GM18511 (cell line): Measurements from ENCODE around the gene GGT5.
"Not testable (repeated sequence)": the region's sequence is repeated elsewhere in the genome, so short reads cannot be mapped to it uniquely, and the experiment has no call there.

Source experiments
- ATAC-seq: cut with Tn5 transposase; IDR thresholded peaks from one replicate; pipeline ENCODE4 v1.9.1; 2021; ENCODE audit warnings: mild to moderate bottlenecking, moderate library complexity; ENCODE audit not compliant: unreplicated experiment

Gene GGT5

GRCh38 chr22:24233235-24233634, 11.6 kb downstream of the GGT5 start:
- no peak for ATAC-seq

- no peak for ATAC-seq
Observed at GRCh38 chr22:24232725-24233124, 12.2 kb downstream of the GGT5 start.

DNA sequence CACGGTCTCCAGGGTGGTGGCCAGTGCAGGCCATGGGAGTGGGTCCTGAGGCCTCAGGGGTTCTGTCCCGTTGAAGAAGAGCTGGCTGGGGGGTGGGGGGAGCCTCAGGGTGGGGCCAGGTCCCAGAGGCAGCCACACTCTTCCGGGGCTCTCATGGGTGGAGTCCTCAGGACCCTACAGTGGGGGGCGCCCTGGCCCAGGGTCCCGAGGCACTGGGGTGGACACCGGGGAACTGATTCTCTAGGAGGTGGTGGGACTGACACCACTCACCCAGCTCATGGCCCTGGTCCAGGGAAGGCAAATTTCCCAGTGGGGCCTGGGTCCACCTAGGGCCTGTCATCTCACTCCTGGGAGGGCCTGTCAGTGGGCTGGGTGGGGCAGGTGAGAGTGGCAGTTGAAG, 12.8 kb downstream of the GGT5 start:
- no peak for ATAC-seq

DNA sequence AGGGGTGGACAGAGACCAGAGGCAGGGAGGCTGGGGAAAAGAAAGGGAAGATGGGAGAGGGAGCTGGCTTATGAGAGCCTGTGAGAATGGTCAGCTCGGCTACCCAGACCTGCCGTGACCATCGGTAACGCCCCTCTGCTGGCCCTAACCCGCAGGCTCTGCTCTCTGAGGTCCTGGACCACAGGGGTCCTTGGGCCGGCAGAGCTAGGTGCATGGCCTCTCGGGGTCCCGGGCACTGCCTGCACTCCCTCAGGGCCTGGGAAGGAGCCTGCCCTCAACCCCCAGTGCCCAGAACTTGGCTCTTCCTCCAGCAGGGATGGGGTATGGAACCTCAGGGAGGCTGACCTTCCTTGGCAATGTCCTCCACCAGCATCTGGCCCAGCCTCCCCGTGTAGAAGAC, 13.2 kb downstream of the GGT5 start:
- no peak for ATAC-seq

DNA sequence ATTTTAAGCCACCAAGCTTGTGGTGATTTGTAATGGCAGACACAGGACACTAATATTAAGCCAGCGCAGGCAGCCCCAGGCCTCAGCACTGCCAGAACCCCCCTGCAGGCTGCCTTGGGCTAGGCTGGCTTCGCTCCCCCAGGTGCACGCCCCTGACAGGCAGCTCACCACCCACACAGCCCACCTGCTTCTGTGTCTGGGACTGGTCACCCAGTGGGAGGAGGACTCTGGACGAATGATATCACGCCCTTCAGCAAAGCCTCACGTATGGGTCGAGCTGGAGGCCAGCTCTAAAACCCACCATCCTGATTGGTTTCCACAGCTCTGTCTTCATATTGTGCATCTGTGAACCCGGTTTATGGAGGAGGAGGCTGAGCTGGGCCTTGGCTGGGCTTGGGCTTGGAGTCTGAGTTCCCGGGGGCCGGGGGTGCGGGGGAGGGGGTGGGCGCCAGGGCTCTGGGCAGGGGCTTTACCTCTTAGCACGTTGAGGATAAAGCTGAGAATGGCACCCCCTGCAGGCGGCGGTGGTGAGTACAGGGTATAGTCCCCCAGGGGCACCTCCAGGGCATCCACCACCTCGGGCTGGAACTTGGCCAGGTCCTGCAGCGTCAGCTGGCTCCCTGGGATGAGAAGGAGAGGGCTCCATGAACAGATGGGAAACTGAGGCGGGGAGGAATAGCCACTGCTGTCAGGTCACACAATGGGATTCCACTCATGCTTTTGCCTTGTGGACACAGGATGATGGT, 13.8 kb downstream of the GGT5 start:
- no peak for ATAC-seq

DNA sequence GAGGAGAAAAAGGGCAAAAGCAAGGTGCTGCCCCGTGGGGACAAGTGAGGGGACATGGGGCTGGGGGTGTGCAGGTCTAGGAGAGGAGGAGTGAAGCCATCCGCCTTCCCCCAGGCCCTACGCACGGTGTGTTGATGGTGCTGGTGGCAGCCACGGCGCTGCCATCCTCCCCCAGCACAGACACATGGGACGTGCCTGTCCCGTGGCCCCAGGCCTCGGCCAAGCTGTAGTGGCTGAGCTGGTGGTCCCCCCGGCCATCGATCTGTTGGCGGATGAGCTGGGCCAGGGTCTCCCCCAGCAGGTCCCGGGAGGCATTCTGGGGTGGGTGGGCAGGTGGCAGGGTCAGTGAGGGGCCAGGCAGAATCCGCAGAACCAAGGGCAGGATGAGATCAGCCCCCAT, 18.9 kb downstream of the GGT5 start:
- no peak for ATAC-seq

- no peak for ATAC-seq
Observed at GRCh38 chr22:24225044-24225601, 19.8 kb downstream of the GGT5 start.

GRCh38 chr22:24224468-24224867, 20.4 kb downstream of the GGT5 start:
- ATAC-seq, result no peak

DNA sequence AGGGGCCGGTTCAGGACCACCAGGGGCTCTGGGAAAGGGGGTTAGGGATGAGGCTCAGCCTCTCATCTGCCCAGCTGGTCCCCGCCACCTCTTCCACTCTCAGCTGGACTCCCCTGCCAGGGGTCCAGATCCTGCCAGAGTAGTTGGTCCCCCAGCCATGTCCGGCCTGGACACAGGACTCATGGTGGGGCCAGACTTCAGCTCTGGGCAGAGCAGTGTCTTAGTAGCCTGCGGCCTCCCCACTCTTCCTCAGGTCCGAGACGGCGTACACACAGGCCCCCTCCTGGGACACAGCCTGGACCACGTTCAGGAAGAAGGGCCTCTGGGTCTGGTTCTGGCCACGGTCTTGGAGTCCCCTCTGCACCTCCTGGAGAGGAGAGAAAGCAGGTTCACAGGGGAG, 25.1 kb downstream of the GGT5 start:
- ATAC-seq, result no peak

- no peak for ATAC-seq
Observed at GRCh38 chr22:24217384-24217783, 27.5 kb downstream of the GGT5 start.

GRCh38 chr22:24216541-24217209, 28.2 kb downstream of the GGT5 start:
- no peak for ATAC-seq

- no peak for ATAC-seq
Observed at GRCh38 chr22:24214467-24215285, 30.2 kb downstream of the GGT5 start.

DNA sequence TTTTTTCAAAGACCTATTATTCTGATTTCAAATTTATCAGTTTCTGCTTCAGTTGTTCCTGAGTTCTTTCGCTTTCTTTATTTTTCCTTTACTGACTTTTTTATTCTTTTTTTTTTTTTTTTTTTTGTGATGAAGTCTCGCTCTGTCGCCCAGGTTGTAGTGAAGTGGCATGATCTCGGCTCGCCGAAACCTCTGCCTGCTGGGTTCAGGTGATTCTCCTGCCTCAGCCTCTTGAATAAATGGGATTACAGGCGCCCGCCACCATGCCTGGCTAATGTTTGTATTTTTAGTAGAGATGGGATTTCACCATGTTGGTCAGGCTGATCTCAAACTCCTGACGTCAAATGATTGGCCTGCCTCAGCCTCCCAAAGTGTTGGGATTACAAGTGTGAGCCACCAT, 31.8 kb downstream of the GGT5 start:
- not testable (repeated sequence) for ATAC-seq

- ATAC-seq, result not testable (repeated sequence)
Observed at GRCh38 chr22:24211716-24212115, 33.2 kb downstream of the GGT5 start.

DNA sequence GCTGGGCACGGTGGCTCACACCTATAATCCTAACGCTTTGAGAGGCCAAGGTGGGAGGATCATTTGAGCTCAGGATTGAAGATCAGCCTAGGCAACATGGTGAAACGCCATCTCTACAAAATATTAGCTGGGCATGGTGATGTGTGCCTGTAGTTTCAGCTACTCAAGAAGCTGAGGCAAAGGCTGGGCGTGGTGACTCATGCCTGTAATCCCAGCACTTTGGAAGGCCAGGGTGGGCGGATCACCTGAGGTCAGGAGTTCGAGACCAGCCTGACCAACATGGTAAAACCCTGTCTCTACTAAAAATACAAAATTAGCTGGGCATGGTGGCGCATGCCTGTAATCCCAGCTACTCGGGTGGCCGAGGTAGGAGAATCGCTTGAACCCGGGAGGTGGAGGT, 34.5 kb downstream of the GGT5 start:
- not testable (repeated sequence) for ATAC-seq

DNA sequence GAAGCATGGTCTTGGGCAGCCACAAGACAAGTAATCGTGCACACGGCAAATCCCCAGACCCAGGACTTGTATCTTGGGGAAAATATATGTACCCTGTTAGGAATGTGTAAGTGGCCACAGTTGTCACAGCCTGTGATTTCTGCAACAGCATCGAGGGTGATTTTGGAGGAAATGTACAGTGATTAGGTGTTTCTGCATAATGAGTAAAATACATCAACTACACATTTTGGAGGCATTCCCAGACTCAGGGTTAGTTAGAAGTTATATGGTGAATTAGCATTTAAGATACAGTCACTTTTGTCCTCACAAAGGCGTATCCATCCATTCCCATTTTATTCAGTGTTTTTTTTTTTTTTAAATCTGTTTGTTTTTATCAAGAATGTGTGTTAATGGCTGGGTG, 35.2 kb downstream of the GGT5 start:
- no peak for ATAC-seq

DNA sequence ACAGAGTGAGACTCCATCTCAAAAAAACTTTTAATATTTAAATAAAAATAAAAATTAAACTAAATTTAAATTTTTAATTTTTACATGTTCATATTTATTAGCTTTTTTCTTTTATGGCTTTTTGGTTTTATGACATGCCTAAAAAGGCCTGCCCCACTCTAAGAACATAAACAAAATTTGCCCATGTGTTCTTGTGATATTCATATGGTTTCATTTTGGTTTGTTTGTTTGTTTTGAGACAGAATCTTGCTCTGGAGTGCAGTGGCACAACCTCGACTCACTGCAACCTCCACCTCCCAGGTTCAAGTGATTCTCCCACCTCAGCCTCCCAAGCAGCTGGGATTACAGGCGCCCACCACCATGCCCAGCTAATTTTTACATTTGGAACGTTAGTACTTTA, 35.9 kb downstream of the GGT5 start:
- ATAC-seq, result no peak

DNA sequence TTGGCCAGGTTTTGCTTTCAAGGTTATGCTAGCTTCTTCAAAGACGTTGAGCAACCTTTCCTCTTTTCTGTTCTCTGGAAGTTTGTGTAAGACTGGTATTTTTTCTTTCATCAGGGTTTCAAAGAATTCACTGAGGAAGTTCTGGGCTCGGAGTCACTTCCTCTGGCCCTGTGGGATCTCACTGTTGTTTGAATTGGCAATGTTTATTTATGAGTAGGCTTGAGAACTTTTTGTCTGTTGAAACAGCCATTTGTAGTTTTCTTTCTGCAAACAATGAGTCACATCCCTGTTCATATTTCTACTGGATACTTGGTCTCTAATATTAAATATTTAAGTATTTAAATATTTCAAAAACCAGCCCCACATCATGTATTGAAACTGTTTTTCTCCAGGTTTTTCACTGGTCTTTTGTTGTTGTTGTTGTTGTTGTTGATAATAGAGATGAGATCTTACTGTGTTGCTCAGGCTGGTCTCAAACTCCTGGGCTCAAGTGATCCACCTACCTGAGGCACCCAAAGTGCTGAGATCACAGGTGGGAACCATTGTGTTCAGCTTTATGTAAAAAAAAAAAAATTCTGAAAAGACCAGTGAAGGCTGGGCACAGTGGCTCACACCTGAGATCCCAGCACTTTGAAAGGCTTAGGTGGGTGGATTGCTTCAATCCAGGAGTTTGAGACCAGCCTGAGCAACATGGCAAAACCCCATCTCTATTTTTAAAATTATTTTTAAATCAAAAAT, 36.7 kb downstream of the GGT5 start:
- ATAC-seq, result no peak

- ATAC-seq, result no peak
Observed at GRCh38 chr22:24207264-24208011, 37.4 kb downstream of the GGT5 start.
